Measurements from ENCODE around the gene QSOX1. TPM values are rescaled to one million over a fixed set of nuclear protein-coding genes. Genes with fewer than 3 reads are reported as not detected.
A peak's percentile ranks its signal among the peaks of the same experiment; 100 is the strongest.

QSOX1 gene
- total RNA-seq, 1 experiment from 2014 or later: 168 TPM

DNA sequence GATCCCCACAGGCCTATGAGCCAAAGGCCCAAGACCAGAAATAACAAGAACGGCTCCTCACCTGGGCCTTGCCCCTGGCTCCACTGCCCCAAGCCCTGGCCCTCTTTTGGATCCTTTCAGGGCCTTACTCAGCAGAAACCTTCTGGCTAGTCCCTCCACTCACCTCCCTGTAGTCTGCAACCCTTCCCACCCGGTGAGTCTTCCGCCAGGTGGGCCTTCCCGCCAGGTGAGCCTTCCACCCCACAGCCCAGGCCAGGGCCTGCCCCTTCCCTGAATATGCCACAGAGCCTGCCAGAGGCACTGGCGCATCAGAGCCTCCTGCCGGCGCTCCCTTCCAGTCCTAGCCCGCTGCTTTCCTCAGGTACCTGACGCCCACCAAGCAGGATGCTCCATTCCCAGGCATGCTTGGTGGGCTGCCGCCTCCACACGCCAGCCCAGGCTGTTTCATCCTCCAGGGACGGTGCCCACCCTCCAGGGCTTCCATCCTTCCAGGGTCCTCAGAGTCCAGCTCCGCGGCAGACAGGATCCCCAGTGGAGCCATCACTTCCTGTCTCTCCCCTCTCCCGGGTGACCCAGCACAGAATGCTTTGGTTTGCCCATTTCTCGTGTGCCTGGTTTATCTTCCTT lies 96.3 kb downstream of the QSOX1 start:
- DNase-seq (ENCODE audit: low read depth): no peak

DNA sequence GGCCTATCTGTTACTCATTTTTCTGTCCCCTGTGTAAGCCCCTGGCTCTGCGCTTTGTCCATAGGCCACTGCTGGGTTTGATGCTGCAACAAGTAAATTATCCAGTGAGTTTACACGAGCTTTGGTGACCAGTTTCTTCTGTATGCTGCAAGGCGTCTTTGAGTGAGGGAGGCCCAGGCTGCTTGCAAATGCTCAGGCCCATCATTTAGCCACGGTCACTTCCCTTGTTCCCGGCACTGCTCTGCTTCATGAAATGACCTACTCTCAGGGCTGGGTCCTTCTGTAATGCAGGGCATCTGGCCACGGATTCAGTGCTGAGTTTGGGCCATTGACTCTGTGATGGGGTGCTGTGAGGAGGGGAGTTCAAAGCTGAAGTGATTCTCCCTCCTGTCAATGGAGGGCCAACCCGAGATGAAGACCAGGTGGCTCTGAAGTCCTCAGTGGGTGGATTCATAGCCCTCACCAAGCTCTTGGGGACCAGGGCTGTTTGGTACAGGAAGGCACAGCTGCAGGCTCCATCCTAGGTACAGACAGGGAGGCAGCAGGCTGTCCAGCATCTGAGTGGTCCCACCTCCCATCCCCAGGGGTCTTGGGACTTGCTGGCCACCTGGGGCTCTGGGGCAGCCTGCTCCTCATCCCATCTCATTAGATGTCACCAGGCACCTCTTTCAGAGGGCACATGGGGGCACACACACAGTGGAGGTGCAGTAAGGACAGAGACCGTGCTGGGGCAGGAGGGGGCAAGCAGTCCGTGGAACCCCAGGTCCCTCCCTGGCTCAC lies 97.0 kb downstream of the QSOX1 start:
- no peak for DNase-seq (ENCODE audit: low read depth)

DNA sequence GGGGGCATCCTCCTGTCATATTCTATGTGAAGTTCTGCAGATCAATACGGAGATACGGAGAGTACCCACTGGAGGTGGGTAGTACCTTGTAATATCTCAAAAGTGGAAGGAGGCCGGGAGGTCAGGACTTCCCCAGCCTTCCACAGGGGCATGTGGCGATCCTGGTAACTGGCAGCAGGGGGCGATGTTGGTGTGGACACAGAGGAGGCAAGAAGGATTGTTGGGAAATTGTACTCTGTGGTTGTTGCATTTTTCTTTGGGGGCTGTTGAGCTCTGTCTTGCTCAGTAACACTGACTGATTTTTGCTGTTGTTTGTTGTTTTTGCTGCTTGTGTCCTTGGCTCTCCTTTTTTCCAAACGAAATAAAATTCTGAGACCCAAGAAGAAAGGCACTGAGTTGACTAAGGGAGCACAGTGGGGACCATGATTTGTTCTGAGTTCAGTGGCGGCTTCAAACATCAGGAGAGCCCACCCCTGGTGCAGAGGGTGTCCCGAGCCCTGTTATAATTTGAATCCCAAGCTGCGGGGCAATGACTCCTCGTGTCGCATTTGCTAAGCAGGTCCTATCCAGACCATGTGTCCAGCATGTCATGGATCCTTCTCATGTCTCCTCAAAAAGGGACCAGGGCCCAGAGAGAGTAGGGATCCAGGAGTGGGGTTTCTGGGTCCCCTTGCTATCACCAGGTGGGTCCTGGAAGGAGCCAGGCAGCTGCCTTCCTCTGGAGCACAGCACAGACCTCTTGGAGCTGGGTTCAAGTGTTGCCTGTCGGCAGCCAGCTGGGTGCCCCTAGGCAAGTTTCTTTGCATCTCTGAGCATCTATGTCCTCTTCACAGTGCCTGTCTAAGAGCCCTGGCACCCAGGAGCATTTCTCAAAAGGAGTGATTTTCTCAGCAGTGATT lies 98.2 kb downstream of the QSOX1 start:
- DNase-seq (ENCODE audit: low read depth): peak; percentile 62

Other genes starting within 250 kb of the QSOX1 start
- 30.8 and 39.7 TPM in 2 replicates for gene CEP350, start 200.1 kb upstream of the QSOX1 start, total RNA-seq (2014; rRNA removed)
- gene LHX4, start 75.4 kb downstream of the QSOX1 start, total RNA-seq (2014; rRNA removed): 0.11 and 0.13 TPM in 2 replicates

Data from LHCN-M2 (cell line).